NCI-H446 (cell line): ENCODE results near the gene C2orf92.
"Not testable (repeated sequence)": the region's sequence is repeated elsewhere in the genome, so short reads cannot be mapped to it uniquely, and the experiment has no call there.

ENCODE experiments used
- DNase-seq, 2 experiments: peaks; one replicate each; lab custom pipeline; 2025; lab: John Stamatoyannopoulos, UW

The C2orf92 gene

GRCh38 chr2:97660044-97660774 lies 9.3 kb upstream of the C2orf92 start:
- no peak for DNase-seq

DNA sequence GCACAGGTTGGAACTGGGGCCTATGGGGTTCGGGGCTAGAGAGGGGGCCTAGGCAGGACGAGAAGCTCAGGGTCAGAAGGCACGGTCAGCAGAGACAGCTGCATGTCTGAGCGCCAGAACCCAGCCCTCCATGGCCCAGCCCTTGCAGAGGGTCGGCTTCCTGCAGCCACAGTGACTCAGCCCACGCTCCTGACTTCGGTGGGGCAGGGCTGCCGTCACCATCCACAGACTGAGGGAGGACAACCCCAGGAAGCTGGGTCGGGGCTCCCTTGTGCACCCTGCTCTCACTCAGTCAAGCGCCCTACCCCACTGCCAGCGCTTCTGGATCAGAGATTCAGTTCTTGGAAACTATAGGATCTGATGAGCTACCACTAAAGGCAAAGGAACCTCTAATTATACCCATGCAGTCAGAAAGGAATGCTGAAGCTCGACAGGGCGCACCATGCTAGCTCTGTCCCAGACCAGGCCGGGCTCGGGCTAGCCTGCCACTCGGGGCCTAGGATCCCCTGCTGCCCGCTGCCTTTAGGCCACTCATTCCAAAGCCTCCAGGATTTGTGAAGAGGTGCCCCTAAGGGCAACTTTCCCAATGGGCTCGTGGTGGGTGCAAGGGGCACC lies 8.6 kb upstream of the C2orf92 start:
- no peak for DNase-seq

- no peak for DNase-seq
These were observed 7.6 kb upstream of the C2orf92 start for GRCh38 chr2:97661927-97662326.

GRCh38 chr2:97662386-97662894 lies 7.1 kb upstream of the C2orf92 start:
- peak in 1 of 2 experiments; percentile 7 for DNase-seq

DNA sequence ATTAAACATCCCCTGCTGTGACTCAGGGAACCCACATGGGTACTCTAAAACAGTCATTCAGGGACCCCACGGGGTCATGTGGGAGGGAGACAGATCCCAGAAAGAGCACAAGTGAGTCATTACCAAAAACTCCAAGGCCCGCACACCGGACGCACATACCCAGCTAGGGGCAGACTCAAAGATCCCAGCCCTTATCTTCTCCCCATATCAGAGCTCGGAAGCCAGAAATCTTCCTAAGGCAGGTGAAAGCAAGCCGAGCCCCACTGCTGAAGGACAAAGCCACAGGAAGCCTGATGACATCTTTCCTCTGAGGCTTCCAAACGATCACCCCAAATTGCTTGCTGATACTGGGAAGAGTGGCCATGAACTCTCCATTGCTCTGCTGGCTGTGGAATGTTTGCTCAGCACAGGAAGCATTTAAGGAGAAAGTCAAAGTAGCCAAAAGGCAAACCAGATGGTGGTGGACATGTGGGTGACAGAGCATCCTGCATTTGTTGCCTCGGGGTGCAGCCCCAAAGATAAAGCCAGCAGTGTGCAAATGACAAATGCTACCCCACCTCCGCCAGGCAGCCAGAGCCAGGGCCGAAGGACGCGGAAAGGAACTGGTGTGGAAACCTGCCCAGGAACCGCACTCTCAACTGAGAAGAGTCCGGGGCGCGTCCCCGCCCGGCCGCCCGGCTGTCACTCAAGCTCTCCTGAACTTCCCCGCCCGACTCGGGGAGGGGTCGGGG lies 6.5 kb upstream of the C2orf92 start:
- DNase-seq: peak in 1 of 2 experiments; percentile 67

- peak in 1 of 2 experiments; percentile 19 for DNase-seq
These were observed 5.9 kb upstream of the C2orf92 start for GRCh38 chr2:97663626-97663961.

DNA sequence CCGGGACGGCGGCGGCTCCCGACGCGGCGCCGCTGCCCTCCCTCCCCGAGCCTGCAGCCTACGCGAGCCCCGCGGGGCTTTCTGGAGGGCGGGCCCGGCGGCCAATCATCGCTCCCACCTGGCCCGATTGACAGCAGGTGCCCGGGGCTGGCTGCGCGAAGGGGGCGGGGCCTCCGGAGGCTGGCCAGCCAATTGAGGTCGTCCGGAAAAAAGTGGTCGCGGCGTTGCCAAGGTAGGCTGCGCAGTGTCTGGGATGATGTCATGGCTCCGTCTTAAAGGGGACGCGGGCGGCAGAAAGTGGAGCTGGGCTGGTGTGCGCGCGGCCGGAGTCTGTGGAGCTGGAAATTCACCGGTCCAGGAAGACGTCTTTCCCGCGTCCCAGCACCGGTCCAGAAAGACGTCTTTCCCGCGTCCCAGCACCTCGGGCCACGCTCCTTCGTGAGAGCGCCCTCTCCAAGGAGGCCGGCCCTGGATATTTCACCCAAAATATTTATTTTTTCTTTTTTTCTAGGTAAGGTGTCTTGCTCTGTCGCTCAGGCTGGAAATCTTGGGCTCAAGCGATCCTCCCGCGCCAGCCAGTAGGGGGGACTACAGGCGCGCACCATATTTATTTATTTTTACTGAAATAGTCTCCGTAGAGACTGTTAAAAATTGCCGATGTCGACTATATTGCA lies 5.4 kb upstream of the C2orf92 start, which contains the start of gene ACTR1B:
Gene ACTR1B (minus strand): TSS at position 83 of the 674 bp plus-strand sequence. CDS start 154 bp downstream, outside the sequence.
- DNase-seq: peak; percentile 92 to 98

DNA sequence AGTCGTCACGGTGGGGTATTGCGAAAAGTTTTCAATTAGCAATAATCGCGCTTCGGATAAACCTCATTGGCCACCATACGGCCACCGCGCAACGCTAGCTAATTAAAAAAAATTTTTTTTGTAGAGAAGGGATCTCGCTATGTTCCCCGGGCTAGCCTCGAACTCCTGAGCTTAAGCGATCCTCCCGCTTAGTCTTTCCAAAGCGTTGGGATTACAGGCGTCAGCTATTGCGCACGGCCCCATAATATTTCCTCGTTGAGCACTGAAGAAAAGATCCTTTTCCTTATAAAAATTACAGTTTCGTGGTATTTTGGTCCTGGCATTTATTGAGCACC lies 4.9 kb upstream of the C2orf92 start:
- no peak for DNase-seq

DNA sequence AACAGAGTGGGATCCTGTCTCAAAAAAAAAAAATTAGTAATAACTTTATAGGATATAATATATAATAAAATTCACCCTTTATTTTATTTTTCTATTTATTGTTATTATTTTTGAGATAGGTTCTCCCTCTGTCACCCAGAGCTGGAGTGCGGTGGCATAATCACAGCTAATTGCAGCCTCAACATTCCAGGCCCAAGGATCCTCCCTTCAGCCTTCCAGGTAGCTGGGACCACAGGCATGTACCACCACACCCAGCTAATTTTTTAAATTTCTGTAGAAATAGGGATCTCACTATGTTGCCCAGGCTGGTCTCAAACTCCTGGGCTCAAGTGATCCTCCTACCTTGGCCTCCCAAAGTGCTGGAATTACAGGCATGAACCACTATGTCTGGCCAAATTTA lies 958 bp downstream of the C2orf92 start:
- no peak for DNase-seq

DNA sequence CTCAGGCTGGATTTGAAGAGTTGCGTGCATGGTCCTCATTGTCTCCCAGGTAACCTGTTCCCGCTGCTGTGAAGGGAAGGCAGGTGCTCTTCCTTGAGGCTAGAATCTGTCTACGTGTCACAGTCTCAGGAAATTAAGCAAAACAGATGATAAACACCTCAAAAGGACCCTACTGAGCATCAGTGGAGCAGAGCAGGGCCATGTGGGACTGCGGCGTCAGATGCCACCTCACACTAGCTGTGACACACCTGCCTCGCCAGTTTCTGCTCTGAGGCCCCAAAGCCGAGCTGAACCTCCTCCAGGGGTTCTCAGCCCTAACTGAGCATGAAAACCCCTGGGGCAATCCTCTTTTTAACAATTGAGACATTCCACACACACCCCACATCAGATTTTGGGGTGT lies 2.0 kb downstream of the C2orf92 start:
- DNase-seq: no peak

DNA sequence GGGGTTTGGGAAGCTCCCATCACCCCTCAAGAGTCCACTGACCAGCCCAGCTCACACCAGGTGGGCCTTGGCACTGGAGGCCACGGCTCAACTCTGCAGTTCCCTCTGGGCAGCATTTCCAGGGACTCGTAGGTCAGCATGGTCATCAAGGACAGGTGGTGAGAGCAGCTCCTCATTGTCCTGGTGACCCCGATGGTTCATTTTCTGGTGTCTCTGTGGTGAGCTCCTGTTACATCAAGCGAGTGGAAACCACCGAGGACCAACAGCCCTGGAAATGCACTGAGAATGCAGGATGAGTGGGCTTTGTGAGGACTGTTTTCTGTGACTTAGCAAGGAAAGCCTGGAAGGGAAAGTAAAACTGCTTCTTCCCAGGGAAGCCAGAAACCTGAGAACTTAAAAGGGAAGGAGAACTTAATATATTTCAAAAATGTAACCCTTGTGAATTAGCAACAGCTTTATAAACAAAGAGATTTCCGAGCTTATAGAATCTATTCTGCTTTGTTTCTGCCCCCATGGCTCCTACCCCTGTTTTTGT lies 3.2 kb downstream of the C2orf92 start:
- not testable (repeated sequence) for DNase-seq

DNA sequence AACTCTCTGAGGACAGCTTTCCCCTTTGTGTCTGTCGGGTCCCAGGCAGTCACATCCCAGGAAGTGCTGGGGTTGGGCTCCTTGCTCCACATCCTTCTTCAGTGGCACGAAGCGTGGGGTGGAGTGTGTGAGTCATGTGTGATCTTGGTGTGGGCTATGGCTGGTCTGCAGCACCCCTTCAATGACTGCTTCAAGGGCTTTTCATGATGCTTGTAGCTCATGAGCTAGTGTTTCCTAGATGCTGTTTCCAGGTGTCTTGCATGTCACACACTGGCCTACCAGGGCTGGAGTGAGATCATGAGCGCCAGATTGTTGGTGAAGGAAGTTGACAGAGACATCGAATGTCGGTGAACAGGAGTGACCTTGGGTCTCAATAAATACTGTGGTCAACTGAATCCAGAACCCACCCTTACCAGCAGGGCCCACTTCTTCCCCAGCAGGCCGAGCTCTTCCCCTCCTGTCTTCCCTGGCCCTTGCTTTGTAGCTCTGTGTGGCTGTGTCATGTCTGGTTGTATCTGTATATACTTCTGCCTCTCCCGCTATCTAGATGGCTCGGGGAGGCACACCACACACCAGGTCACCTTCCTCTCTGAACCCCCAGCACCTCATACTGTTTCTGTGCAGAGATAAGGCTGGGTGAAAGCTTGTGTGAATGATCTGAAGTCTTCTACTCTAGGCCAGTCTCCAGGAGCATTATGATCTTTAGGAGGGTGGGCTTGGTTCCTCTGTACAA lies 3.8 kb downstream of the C2orf92 start:
- no peak for DNase-seq

GRCh38 chr2:97673915-97674283 lies 4.4 kb downstream of the C2orf92 start:
- DNase-seq: no peak

DNA sequence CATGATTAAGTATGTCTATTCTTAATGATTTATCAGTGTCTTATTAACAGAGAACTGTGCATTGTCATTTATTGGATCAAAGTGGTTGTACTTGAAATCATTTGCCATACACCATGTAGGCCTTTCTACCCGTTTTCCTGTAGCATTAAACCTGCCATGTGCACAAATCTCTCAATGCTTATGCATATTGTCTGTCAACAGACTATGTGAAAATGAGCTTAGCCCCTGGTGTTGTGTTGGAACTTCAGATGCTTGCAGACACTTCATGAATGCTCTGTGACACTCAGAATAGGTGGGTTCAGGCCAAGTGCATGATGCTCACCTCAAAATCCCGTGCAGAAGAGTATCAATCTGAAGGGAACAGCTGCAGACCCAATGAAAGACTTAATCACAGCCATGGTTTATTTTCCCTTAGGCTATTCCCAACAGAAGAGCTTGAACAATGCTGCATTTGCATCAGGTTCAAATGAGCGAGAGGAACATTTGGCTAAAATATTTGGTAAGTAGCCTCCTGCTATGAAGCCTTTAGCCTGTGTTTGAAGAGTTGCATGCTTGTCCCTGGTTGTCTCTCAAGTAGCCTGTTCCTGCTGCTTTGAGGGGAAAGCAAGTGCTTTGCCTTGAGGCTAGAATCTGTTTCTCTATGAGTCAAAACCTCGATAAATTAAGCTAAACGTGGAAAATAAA lies 6.1 kb downstream of the C2orf92 start:
- DNase-seq: no peak

- no peak for DNase-seq
These were observed 7.1 kb downstream of the C2orf92 start for GRCh38 chr2:97676620-97677019.

- no peak for DNase-seq
These were observed 8.0 kb downstream of the C2orf92 start for GRCh38 chr2:97677480-97677879.

- no peak for DNase-seq
These were observed 8.8 kb downstream of the C2orf92 start for GRCh38 chr2:97678298-97678697.

- not testable (repeated sequence) for DNase-seq
These were observed 17.7 kb downstream of the C2orf92 start for GRCh38 chr2:97687235-97687634.

DNA sequence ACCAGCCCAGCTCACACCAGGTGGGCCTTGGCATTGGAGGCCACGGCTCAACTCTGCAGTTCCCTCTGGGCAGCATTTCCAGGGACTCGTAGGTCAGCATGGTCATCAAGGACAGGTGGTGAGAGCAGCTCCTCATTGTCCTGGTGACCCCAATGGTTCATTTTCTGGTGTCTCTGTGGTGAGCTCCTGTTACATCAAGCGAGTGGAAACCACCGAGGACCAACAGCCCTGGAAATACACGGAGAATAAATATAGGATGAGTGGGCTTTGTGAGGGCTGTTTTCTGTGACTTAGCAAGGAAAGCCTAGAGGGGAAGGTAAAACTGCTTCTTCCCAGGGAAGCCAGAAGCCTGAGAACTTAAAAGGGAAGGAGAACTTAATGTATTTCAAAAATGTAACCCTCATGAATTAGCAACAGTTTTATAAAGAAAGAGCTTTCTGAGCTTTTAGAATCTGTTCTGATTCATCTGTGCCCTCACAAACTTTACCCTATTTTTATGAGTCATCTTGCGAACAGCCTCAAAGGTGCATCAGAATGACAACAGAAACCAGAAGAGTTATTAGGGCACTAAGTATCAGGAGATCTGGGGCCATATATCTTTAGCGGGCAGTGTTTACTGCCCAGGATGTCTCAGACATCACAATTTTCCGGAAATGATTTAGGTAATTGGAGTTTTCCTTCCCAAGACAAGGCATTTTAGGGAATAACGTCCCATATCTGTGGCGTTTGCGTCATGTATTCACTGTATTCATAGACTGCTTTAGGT lies 18.7 kb downstream of the C2orf92 start:
- DNase-seq: no peak

DNA sequence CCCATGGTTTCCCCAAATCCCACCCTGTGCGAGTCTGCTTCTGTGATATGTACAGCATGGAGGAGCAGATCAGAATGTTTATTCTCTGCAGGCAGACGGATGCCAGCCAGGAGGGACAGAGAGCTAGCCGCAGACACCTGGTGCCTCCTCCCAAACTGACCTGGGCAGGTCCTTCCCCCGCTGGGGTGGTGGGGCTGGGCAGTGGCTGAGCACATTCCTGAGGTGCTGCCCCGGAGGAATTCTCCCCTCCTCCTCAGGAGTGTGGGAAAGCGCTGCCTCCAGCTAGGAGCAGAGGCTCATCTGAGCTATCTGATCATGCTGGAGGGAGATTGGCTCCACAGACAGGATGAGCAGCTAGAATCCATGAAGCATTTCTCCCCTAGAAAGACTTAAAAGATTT lies 21.7 kb downstream of the C2orf92 start:
- no peak for DNase-seq
